CD8-positive, alpha-beta memory T cell (primary cell): ENCODE data around the gene NETO1. TPM values are rescaled to one million over a fixed set of nuclear protein-coding genes. Genes with fewer than 3 reads are reported as not detected.

Experiments
- CTCF ChIA-PET: fragments of 350-600 bp; sonication (Branson Sonifier 250); formaldehyde crosslinking; loops from one replicate; lab custom pipeline; 2021; ENCODE audit warnings: antibody characterized with exemption; lab: Charles Lee
- POLR2A ChIA-PET: fragments of 350-600 bp; sonication (Branson Sonifier 250); formaldehyde crosslinking; loops from one replicate; lab custom pipeline; 2021; ENCODE audit warnings: antibody characterized with exemption; lab: Charles Lee
- DNase-seq, 5 donors: peaks; one replicate each; pipeline versions ENCODE4 v3.0.0 to v3.0.0-alpha.2; 2020 to 2022; ENCODE audit warnings: mixed read lengths in 1 of 5
- H3K27ac ChIP-seq: one replicate; pipeline ENCODE4 v1.7.0; 2013; ENCODE audit warnings: low read depth, mild to moderate bottlenecking, low read length, moderate library complexity
- H3K27me3 ChIP-seq: 2 replicates; pipeline ENCODE4 v1.7.0; 2013; ENCODE audit warnings: low read length, mild to moderate bottlenecking; ENCODE audit not compliant: insufficient read depth, poor library complexity, severe bottlenecking
- H3K36me3 ChIP-seq: 2 replicates; pipeline ENCODE4 v1.7.0; 2013; ENCODE audit warnings: mild to moderate bottlenecking, low read length, moderate library complexity; ENCODE audit not compliant: insufficient read depth
- H3K4me1 ChIP-seq: 2 replicates; pipeline ENCODE4 v1.7.0; 2013; ENCODE audit warnings: mild to moderate bottlenecking, low read length, moderate library complexity; ENCODE audit not compliant: insufficient read depth
- H3K4me3 ChIP-seq: 2 replicates; pipeline ENCODE4 v1.7.0; 2013; ENCODE audit warnings: mild to moderate bottlenecking, low read length
- H3K9me3 ChIP-seq: 2 replicates; pipeline ENCODE4 v1.7.0; 2013; ENCODE audit warnings: mild to moderate bottlenecking, low read length
- H3K27ac Mint-ChIP-seq, 8 donors: one replicate each; pipeline ENCODE4 v1.8.0; 2020 to 2021; ENCODE audit warnings: mixed read lengths in 8 of 8, mild to moderate bottlenecking in 6 of 8, inconsistent platforms in 3 of 8, moderate library complexity in 3 of 8
- H3K27me3 Mint-ChIP-seq, 2 donors: one replicate each; pipeline ENCODE4 v1.8.0; 2020 to 2021; ENCODE audit warnings: mixed read lengths in 2 of 2, mild to moderate bottlenecking in 1 of 2, moderate library complexity in 1 of 2
- H3K36me3 Mint-ChIP-seq, 3 donors: one replicate each; pipeline ENCODE4 v1.8.0; 2020 to 2021; ENCODE audit warnings: mixed read lengths in 3 of 3, inconsistent platforms in 1 of 3, mild to moderate bottlenecking in 1 of 3
- H3K4me1 Mint-ChIP-seq, 3 donors: one replicate each; pipeline ENCODE4 v1.8.0; 2020 to 2021; ENCODE audit warnings: mixed read lengths in 3 of 3, inconsistent platforms in 1 of 3, mild to moderate bottlenecking in 1 of 3
- H3K4me3 Mint-ChIP-seq, 7 donors: one replicate each; pipeline ENCODE4 v1.8.0; 2020 to 2021; ENCODE audit warnings: mixed read lengths in 7 of 7, mild to moderate bottlenecking in 6 of 7, moderate library complexity in 4 of 7, inconsistent platforms in 2 of 7
- H3K9me3 Mint-ChIP-seq, 5 donors: one replicate each; pipeline ENCODE4 v1.8.0; 2020 to 2022; ENCODE audit warnings: mixed read lengths in 5 of 5, mild to moderate bottlenecking in 3 of 5, moderate library complexity in 2 of 5, inconsistent platforms in 1 of 5
- polyA plus RNA-seq: library from polyadenylated mRNA; unstranded; fragments of 300-500 nt; fragmentation: Illumina TruSeq; gene quantifications from one replicate; pipeline ENCODE4 v1.2.3, GENCODE V29; 2021
- total RNA-seq, 2 experiments: library from RNA; stranded (reverse); gene quantifications; one replicate each; pipeline ENCODE4 v1.2.3, GENCODE V29; 2021

NETO1 gene
- total and polyA plus RNA-seq, 3 experiments from 2014 or later: not detected

GRCh38 chr18:72808680-72809079 is 59.1 kb downstream of the NETO1 start:
- no peak overlapping the region for H3K4me3 ChIP-seq
- Mint-ChIP-seq H3K36me3 (no peaks in the 10 kb centered on the region), H3K4me3 (no peak overlapping the region), H3K4me1 (no peaks in the 10 kb centered on the region), H3K9me3 (peaks cover 3 to 13% (median 9%) of the 10 kb centered on the region in 5 donors), H3K27me3 (peaks cover 0 to 2% of the 10 kb centered on the region in 2 donors), H3K27ac (no peak overlapping the region)
- ChIA-PET CTCF (no interaction called here), POLR2A (no interaction called here)
- H3K36me3 ChIP-seq: no peaks in the 10 kb centered on the region
- H3K27me3 ChIP-seq: no peaks in the 10 kb centered on the region
- no peak overlapping the region for H3K27ac ChIP-seq
- no peaks in the 10 kb centered on the region for H3K4me1 ChIP-seq
- DNase-seq: no peak
- H3K9me3 ChIP-seq: no peaks in the 10 kb centered on the region

GRCh38 chr18:72799106-72799505 is 68.7 kb downstream of the NETO1 start:
- POLR2A ChIA-PET: no interaction called here
- Mint-ChIP-seq H3K36me3 (no peaks in the 10 kb centered on the region), H3K4me1 (no peaks in the 10 kb centered on the region), H3K4me3 (no peak overlapping the region), H3K27ac (no peak overlapping the region), H3K27me3 (no peaks in the 10 kb centered on the region), H3K9me3 (peaks cover 1 to 23% (median 7%) of the 10 kb centered on the region in 5 donors)
- no peaks in the 10 kb centered on the region for H3K36me3 ChIP-seq
- no peaks in the 10 kb centered on the region for H3K27me3 ChIP-seq
- H3K4me3 ChIP-seq: no peak overlapping the region
- H3K4me1 ChIP-seq: no peaks in the 10 kb centered on the region
- CTCF ChIA-PET: no interaction called here
- no peak overlapping the region for H3K27ac ChIP-seq
- H3K9me3 ChIP-seq: no peaks in the 10 kb centered on the region
- no peak for DNase-seq

GRCh38 chr18:72783530-72783929 is 84.3 kb downstream of the NETO1 start:
- H3K4me3 Mint-ChIP-seq: no peak overlapping the region
- no peaks in the 10 kb centered on the region for H3K27me3 Mint-ChIP-seq
- Histone ChIP-seq H3K27ac (no peak overlapping the region), H3K4me3 (no peak overlapping the region), H3K27me3 (no peaks in the 10 kb centered on the region), H3K36me3 (no peaks in the 10 kb centered on the region), H3K9me3 (no peaks in the 10 kb centered on the region), H3K4me1 (no peaks in the 10 kb centered on the region)
- H3K27ac Mint-ChIP-seq: no peak overlapping the region
- no peak for DNase-seq
- peaks cover 2 to 19% (median 4%) of the 10 kb centered on the region in 5 donors for H3K9me3 Mint-ChIP-seq
- POLR2A ChIA-PET: no interaction called here
- H3K36me3 Mint-ChIP-seq: no peaks in the 10 kb centered on the region
- CTCF ChIA-PET: no interaction called here
- no peaks in the 10 kb centered on the region for H3K4me1 Mint-ChIP-seq

GRCh38 chr18:72774914-72775313 is 92.9 kb downstream of the NETO1 start:
- H3K27me3 Mint-ChIP-seq: no peaks in the 10 kb centered on the region
- Histone ChIP-seq H3K4me3 (no peak overlapping the region), H3K4me1 (no peaks in the 10 kb centered on the region), H3K27me3 (no peaks in the 10 kb centered on the region), H3K36me3 (no peaks in the 10 kb centered on the region), H3K9me3 (no peaks in the 10 kb centered on the region), H3K27ac (no peak overlapping the region)
- POLR2A ChIA-PET: no interaction called here
- no peaks in the 10 kb centered on the region for H3K4me1 Mint-ChIP-seq
- H3K9me3 Mint-ChIP-seq: peaks cover 0 to 15% (median 10%) of the 10 kb centered on the region in 5 donors
- CTCF ChIA-PET: no interaction called here
- H3K4me3 Mint-ChIP-seq: no peak overlapping the region
- H3K27ac Mint-ChIP-seq: no peak overlapping the region
- no peaks in the 10 kb centered on the region for H3K36me3 Mint-ChIP-seq
- no peak for DNase-seq

GRCh38 chr18:72772916-72773315 is 94.9 kb downstream of the NETO1 start:
- CTCF ChIA-PET: no interaction called here
- Histone ChIP-seq H3K9me3 (no peaks in the 10 kb centered on the region), H3K27ac (no peak overlapping the region), H3K4me1 (no peaks in the 10 kb centered on the region), H3K36me3 (no peaks in the 10 kb centered on the region), H3K27me3 (no peaks in the 10 kb centered on the region), H3K4me3 (no peak overlapping the region)
- Mint-ChIP-seq H3K9me3 (peaks cover 0 to 14% (median 8%) of the 10 kb centered on the region in 5 donors), H3K27me3 (no peaks in the 10 kb centered on the region), H3K27ac (no peak overlapping the region), H3K36me3 (no peaks in the 10 kb centered on the region), H3K4me1 (no peaks in the 10 kb centered on the region), H3K4me3 (no peak overlapping the region)
- DNase-seq: no peak
- POLR2A ChIA-PET: no interaction called here

- CTCF ChIA-PET: no interaction called here
- H3K27me3 Mint-ChIP-seq: peaks cover 0 to 2% of the 10 kb centered on the region in 2 donors
Measured at GRCh38 chr18:72768681-72769229, 99.0 kb downstream of the NETO1 start.

GRCh38 chr18:72762515-72763122 is 105.2 kb downstream of the NETO1 start:
- Mint-ChIP-seq H3K36me3 (no peaks in the 10 kb centered on the region), H3K9me3 (peaks cover 0 to 6% (median 1%) of the 10 kb centered on the region in 5 donors), H3K4me3 (no peak overlapping the region), H3K4me1 (no peaks in the 10 kb centered on the region), H3K27me3 (peaks cover 0 to 2% of the 10 kb centered on the region in 2 donors), H3K27ac (no peak overlapping the region)
- POLR2A ChIA-PET: no interaction called here
- H3K4me3 ChIP-seq: no peak overlapping the region
- no peaks in the 10 kb centered on the region for H3K9me3 ChIP-seq
- H3K27me3 ChIP-seq: no peaks in the 10 kb centered on the region
- no peak overlapping the region for H3K27ac ChIP-seq
- no peak for DNase-seq
- CTCF ChIA-PET: no interaction called here
- H3K4me1 ChIP-seq: no peaks in the 10 kb centered on the region
- no peaks in the 10 kb centered on the region for H3K36me3 ChIP-seq

More at GRCh38 chr18:72768681-72769229, 99.0 kb downstream of the NETO1 start:
- Mint-ChIP-seq H3K36me3 (no peaks in the 10 kb centered on the region), H3K9me3 (peaks cover 0 to 16% (median 2%) of the 10 kb centered on the region in 5 donors), H3K4me1 (no peaks in the 10 kb centered on the region), H3K4me3 (no peak overlapping the region), H3K27ac (no peak overlapping the region)
- DNase-seq: no peak
- Histone ChIP-seq H3K9me3 (no peaks in the 10 kb centered on the region), H3K36me3 (no peaks in the 10 kb centered on the region), H3K27me3 (no peaks in the 10 kb centered on the region), H3K4me3 (no peak overlapping the region), H3K27ac (no peak overlapping the region), H3K4me1 (no peaks in the 10 kb centered on the region)
- POLR2A ChIA-PET: no interaction called here

GRCh38 chr18:72752220-72752619 is 115.6 kb downstream of the NETO1 start:
- H3K36me3 ChIP-seq: no peaks in the 10 kb centered on the region
- no peak overlapping the region for H3K4me3 ChIP-seq
- POLR2A ChIA-PET: no interaction called here
- H3K27ac ChIP-seq: no peak overlapping the region
- no peak overlapping the region for H3K27ac Mint-ChIP-seq
- H3K9me3 ChIP-seq: no peaks in the 10 kb centered on the region
- H3K9me3 Mint-ChIP-seq: peaks cover 0 to 7% (median 0%) of the 10 kb centered on the region in 5 donors
- no peaks in the 10 kb centered on the region for H3K27me3 Mint-ChIP-seq
- H3K27me3 ChIP-seq: no peaks in the 10 kb centered on the region
- CTCF ChIA-PET: no interaction called here
- no peaks in the 10 kb centered on the region for H3K4me1 Mint-ChIP-seq
- no peak for DNase-seq
- H3K4me1 ChIP-seq: no peaks in the 10 kb centered on the region
- H3K36me3 Mint-ChIP-seq: no peaks in the 10 kb centered on the region
- no peak overlapping the region for H3K4me3 Mint-ChIP-seq
